ENCODE measurements around the gene SLC39A13.

Gene SLC39A13

DNA sequence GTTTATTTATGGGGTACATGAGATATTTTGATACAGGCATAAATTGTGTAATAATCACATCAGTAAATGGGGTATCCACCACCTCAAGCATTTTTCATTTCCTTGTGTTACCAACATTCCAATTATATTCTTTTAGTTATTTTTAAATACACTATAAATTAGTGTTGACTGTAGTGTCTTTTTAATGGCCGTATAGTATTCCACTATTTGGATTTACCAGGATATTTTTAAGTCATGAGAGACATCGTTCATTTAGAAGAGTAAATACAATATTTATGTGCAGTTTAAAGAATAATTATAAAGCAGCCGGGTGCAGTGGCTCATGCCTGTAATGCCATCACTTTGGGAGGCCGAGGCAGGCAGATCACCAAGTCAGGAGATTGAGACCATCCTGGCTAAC lies 23.9 kb upstream of the SLC39A13 start:
- no peak for DNase-seq (ENCODE audit: low read depth)

DNA sequence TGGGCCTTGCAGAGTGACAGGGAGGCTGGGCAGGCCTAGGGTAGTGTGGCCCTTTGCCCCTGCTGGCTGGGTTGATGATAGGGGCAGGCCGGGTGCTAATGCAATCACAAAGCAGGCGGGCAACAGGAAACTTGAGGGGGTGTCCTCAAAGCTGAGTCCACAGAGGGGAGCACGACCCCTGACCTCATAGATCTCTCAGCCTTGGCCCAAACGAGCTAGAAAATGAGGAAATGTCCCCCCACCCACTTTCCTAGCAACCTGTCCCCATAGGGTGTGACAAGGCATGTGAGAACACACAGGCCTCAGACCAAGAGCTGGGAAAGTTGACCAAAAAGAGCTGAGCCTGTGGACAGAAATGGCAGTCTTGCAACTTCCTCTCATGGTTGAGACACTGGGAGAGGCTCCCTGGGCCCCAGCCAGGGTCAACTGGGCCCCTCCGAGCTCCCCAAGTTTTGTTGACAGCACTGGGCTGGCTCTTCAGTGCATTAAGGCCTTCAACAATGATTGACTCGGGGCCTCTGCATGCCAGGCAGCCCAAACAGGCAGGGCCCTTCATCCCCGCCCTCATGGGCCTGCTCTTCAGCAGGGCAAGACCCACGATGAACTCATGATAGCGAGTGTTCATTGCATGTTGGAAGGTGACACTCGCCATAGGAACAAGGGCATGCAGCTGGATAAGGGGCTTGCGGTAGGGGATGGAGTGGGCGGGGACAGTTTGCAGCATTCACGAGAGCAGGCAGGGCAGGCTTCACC lies 20.3 kb upstream of the SLC39A13 start:
- no peak for DNase-seq (ENCODE audit: low read depth)

DNA sequence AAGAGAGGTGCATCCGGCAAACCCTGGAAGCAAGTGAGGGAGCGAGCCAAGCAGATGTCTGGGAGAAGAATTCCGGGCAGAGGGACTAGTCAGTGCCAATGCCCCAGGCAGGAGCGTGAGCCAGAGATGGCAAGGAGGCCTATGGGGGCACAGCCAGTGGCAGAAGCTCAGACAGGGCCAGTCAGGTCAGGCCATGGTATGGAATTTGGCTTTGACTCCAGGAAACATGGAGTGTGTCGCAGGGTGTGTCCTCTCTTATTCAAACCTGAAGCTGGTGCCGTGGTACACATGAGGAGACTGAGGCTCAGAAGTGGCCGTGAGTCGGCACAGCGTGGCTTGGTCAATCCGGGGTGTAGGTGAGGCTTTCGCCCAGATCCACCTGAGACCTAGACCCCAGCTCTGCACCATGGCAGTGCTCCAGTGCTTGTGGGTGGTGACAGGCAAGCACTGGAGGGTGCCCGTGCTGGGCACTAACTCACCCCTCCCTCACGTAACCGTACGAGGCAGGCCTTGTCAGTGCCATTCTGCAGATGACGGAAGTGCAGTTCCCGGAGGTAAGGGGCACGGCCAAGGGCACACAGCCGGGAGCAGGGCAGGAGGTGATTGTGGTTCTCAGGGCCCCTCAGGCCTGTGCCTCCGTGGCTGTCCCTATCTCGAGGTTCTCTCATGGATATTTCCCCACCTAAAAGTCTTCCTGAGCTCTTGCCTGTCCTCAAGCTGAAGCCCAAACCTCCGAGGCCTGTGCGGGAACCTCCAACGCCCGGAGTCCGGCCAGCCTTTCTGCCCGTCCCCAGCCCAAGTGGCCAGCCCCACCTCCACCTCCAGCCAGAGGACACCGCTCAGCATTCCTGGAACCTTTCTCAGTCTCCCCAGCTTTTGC lies 19.5 kb upstream of the SLC39A13 start:
- DNase-seq (ENCODE audit: low read depth): no peak

DNA sequence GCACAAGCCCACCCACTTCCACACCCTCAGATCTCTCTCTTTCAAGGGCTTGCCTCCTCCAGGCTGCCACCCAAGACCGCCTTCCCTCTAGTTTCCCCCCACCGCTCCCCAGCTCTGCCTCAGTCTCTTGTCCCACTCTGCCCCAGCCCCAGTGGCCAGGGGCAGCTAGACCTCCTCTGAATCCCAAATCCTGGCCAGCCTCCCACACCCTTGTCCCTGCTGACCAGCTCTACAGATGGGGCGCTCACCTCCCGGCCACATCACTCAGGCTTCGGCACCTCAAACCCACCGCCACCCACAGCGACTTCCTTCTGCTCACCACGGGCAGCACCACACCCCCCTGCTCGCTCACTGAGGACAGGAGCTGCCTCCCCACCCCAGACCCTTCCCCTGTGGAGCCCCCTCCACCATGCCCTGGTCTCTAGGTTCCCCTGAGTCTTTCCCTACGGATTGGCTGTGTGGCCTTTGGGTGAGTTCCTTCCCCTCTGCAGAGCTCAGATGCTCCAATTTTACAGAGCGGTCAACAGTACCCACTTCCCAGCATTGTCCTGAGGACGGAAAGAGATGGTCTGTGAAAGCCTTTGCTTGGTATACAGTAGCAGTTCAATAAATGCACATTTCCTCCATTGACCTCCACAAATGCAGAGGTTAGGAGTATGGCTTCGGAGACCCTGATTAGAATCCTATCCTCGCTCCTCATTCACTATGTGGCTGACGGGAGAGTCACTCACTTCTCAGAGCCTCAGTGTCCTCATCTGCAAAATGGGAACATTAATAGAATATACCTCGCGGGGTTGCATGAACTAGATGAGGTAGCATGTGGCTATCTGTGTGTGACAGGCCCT lies 18.6 kb upstream of the SLC39A13 start:
- DNase-seq (ENCODE audit: low read depth): no peak

DNA sequence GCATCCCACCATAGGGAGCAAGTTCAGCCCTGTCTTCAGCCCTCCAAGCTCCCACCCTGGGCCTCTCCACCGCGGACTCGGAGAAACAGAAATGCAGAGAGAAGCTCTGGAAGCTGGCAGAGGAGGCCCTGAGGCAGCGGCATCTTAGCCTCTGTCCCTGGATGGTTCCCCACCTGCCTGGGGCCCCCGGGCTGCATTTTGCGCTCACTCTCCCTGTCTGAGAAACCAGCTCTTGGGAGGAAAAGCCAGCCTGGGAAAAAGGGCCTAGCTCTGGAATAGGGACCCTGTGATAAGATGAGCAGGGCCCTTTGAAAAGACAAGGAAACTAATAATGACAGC lies 18.0 kb upstream of the SLC39A13 start:
- no peak for DNase-seq (ENCODE audit: low read depth)

DNA sequence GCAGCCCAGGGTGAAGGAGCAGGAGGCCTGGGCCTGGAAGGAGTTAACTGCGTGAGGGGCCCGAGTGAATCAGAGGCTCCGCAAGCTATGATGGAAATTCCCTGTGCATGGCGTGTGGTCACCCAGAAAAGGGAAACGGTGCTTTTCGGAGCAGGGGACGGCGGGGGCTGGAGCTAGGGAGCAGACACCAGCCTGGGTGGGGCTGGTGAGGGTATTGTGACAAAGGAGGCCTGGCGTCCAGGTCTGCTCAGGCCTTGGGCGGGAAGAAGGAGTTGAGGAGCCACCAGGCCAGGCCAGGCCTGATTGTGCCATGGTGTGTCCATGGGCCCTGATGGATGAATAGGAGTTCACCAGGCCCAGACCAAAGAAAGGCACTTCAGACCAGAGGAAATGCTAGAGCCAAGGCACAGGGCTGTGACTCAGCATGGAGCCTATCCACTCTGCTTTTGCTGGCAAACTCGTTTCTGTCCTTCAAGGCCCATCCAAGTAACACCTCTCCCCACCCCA lies 17.3 kb upstream of the SLC39A13 start:
- DNase-seq (ENCODE audit: low read depth): no peak

DNA sequence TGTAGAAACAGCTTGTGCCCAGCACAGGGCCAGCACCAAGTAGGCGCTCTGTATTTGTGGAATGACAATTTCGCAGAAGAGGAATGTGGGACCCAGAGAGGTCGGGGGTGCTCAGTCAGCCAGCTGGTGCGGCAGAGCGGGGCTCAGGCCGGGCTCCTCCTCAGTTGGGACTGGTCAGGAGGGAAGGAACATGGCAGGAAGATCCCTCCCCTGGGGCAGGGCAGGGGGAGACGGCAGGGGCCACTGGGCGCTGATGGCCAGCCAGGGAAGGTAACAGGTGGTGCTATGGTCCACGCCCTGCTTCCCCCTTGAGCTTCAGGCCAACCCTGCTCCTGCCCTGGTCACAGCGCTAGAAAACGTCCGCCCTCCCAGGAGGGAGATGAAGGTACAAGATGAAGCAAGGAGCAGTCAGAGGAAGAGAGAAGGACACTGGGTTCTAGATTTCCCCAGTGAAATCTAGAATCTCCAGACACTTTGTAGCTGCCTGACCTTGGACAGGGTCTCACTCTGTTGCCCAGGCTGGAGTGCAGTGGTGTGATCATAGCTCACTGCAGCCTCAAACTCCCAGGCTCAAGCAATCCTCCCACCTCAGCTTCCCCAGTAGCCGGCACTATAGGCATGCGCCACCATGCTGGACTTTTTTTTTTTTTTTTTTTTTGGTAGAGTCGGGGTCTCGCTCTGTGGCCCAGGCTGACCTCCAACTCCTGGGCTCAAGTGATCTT lies 16.5 kb upstream of the SLC39A13 start:
- no peak for DNase-seq (ENCODE audit: low read depth)

DNA sequence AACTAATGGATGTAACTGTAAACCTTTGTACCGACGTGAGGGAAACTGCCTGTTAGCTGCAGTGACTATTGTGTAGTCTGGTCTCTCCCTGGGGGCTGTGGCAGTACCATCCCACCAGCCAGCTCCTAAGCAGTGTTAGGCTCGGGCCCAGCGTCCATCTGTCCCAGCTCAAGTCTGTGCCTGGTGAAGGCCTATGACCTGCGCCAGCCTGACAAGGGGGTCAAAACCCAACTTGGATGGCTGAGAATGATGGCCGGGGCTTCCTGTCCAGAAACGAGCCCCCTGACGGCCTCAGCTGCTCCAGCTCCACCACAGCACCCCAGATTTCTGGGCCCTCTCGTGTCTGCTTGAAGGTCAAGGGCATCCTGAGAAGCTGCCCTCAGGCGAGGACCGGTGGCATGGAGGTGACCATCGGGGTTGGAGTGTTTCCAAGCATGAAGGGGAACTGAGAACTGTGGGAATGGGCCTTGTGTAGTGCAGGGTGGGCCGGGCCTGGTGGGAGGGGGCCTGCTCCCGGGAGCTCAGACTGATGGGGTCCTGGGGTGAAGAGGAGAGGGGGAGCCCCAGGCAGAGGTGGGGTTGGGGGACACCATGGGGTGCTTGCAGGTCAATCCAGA lies 15.7 kb upstream of the SLC39A13 start:
- no peak for DNase-seq (ENCODE audit: low read depth)

DNA sequence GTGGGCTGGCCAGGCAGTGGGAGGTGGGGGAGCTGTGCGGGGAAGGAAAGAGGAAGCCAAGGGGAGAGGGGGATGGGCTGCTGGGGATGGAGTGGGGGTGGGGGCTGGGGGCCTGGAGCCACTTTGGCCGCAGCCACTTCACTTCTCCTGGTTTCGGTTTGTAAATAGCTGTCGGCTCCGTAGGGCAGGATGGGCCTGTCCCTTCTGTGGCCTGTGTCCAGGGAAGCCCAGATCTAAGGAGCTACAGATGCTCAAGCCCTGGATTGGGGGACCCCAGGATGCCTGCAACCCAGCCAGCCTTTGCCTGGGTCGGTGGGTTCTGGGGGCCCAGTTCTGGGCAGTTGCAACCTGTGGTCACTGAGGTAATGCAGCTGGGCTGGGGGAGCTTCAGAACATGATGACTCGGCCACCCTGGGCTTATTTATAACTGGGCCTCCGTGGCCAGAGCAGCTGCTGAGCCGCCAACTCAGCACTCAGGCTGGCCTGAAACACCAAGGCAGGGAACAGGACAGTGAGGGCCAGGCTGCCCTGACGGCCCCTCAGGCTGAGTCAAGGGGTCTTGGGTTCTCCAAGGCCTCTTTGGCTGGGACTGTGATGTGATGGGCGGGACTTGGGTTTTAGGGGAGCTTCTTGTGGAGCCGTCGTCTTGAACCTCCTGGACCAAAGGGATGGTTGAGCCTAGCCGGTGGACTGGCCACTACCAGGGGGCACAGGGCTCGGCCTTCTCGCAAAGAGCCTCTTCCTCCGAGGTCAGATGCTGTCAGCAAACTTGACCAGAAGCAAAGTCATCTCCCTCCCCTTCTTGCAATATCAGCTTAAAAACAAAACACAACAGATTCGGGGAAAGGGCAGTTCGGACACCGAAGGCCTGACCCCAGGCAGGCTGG lies 15.0 kb upstream of the SLC39A13 start:
- no peak for DNase-seq (ENCODE audit: low read depth)

DNA sequence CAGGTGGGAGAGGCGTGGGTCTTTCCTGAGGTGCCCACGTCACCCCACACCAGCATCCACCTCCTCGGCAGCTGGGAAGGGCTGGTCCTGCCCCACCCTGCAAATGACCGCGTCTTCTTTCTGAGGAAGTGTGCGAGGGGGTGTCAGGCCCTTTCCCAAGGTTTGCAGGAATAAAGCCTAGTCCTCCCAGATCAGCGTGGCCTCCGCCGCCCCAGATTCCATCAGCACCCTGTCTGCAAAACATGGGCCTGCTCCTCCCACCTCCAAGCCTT lies 14.4 kb upstream of the SLC39A13 start:
- no peak for DNase-seq (ENCODE audit: low read depth)

DNA sequence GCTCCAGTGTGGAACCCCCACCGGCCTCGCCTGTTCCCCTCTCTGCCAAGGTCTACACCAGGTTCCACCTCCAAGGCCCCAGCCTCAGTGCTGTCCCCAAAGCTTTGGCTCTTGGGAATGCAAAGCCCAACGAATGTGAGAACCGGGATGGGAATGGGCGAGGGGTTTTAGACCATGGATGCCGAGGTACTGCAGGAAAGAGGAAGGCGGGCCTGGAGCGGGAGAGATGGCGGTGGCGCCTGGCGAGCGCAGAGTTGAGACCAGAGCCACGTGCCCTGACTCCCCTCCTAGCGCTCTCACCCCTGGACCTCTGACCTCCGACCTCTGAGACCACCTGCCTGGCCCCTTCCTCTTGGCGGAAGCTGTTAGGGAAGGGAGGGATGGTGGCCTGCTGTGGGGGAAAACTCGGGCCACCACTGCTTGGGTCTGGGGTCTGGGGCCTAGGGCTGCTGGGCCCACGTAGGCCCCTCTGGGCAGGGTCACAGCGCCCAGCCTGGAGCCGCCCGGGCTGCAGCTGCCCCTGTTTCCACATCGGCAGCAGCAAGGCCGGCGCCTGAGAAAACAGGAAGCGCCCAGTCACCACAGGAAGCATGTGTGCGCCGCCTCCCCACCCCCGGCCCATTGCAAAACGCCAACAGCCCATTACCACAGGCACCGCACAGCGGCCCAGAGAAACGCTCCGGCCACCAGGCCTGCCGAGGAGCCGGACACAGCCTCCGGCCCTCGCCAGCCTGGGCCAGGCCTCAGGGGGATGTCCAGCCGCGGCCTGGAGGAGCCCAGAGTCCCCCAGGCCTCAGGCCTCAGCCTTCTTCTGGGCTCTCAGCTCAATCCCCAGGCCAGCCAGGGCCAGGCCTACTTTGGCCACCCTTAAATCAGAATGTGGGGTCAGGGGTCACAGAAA lies 13.8 kb upstream of the SLC39A13 start:
- DNase-seq (ENCODE audit: low read depth): peak; percentile 48

DNA sequence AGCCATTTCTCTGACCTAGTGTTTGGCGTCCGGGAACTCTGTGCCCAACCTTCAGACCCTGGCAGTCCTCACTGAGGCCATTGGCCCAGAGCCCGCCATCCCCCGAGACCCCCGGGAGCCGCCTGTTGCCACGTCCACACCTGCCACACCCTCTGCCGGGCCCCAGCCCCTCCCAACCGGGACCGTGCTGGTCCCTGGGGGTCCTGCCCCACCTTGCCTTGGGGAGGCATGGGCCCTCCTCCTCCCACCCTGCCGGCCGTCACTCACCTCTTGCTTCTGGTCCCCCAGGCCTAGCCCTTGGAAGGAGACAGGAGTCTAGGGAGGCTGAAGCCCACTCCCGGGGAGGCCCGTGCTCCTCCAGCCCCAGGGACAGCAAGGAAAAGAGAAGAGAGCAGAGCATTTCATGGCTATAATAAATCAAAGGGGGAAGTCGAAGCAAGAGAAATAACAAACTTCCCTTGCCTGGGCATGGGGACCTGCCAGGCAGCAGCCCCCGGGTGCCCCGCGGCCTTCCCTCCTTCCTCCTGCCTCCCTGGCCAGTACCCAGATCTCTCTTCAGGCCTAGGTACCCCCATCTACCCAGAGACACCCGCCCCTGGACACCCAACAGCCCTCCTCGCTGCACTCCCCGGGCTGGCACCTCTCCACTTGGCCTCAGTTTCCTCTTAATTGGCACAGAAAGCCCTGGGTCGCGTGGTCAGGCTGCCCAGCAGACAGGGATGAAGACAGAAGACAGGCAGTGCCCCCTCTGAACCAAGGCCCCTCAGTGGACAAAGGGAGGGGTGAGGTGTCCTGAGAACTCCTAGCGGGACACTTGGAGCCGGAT lies 13.0 kb upstream of the SLC39A13 start:
- DNase-seq (ENCODE audit: low read depth): no peak

DNA sequence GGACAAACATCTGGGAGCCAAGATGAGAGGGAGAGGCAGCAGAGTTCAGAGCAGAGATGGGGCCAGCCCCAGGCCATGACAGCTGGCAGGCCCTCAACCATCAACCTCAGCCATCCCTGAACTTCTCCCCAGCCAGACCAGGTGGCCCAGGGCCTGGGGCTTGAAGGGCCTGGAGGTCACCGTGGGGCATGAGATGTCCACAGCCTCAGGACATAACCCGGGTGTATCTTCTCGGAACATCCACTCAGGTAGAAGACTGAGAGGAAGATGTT lies 12.4 kb upstream of the SLC39A13 start:
- DNase-seq (ENCODE audit: low read depth): no peak

DNA sequence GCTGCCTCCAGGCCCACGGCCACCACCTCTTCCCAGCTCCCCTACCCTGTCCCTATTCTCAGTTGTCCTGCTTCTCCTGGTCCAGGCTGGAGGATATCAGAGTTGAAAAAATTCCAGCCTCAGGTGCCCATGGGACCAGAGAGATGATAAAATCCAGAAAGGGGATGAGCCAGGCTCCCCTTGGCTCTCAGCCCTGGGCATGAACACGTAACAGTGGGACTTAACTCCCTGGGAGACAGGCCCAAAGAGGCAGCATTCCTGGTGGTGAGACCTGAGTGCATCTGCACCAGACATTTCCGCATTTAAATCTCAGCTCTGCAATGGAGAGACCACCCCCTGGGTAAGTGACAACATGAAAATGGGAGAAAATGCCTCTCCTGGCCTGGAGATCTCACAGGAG lies 10.4 kb upstream of the SLC39A13 start:
- no peak for DNase-seq (ENCODE audit: low read depth)

DNA sequence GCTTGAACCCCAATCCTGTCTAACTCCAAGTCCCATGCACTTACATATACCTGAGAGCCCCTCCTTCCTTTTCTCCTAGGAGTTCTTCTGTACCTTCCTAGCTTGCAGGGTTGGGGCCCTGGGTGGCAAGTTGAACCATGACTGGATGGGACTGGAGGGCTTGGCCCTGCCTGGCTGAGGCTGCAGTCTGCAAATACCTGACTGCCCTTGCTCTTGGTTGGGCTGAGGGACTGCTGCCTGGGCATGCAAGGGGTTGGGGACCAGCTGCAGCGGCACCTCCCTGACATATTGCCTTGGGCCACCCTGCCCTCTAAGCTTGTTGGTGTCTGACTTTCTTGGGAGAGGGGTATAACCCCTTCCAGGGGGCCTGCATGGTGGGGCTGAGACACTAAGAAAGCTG lies 9.8 kb upstream of the SLC39A13 start:
- no peak for DNase-seq (ENCODE audit: low read depth)

DNA sequence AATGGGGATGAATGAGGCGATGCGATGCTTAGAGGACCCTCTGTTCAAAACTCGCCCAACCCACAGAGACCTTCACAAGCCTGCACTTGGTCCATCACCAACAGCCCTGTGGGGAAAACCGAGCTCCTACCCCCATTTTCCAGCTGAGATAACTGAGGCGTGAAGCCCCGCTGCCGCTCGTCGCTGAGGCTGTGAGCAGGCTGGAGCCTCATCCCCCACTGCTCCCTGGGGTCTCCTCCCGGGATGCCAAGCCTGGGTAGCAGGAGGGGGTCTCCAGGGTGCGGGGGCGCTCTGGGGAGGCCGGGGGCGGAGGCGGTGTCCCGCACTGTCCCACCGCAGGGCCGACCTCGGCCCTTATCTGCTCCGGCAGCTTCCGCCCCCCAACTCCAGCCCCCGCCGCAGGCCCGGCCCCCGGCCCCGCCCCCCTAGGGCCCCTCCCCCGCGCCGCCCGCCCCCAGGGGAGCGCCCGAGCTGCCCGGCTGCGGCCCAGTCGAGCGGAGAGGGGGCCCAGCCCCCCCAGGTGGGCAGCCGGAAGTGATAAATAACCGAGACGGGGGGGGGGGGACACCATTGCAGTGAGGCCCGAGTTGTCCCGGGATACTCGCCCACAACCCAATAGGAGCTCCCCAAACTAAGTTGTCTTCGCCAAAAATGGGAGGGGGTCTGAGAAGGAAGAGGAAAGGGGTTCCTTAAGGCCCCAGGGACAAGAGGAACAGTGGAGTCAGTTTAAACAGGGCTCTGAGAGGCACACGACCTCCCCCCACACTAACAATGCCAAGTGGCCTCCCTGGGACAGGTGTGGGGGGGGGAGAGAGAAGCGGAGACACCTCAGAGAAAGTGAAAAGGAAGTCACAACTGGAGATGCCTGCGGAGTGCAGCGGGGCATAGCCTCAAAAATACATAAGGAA lies 8.3 kb upstream of the SLC39A13 start:
- peak; percentile 32 for DNase-seq (ENCODE audit: low read depth)

DNA sequence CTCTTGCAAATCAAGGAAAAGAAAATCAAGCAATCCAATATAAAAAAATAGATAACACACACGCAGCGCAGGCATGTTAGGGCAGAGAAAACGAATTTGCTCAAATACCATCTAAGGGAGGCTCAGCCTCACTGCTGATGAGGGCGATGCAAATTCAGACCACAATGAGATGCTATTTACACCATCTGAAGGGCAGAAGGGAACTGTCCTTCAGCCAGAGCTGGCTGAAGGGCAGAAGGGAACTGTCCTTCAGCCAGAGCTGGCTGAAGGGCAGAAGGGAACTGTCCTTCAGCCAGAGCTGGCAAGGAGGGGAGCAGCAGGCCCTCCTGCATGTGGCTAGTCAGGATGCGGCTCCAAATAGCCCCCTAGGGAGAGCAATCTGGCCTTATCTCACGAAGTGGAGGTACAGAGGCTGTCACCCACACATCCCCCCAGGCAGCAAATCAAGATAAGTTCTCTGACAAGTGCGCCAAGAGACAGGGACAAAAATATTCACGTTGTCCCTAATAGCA lies 7.6 kb upstream of the SLC39A13 start:
- DNase-seq (ENCODE audit: low read depth): no peak

DNA sequence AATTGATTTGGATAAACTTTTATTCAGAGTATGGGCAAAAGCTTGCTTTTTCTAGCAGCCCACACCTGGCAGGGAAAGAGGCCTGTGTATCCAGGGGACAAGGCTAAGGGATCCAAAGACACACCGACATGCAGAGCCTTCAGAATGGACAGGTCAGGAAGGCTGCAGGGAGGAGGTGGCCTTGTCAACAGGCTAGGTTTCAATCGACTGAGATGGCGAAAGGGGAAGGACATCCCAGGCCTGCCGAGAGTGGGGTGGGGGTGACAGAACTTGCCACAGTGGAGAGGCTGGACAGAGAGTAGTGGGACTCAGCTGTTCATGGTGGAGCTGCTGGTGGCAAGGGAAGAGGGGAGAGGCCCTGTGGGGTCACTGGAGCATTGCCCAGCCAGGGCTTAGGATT lies 5.3 kb upstream of the SLC39A13 start:
- no peak for DNase-seq (ENCODE audit: low read depth)
